GM18907 (cell line): ENCODE measurements around the gene PPAN.

Source experiments
- ATAC-seq: cut with Tn5 transposase; IDR thresholded peaks from one replicate; pipeline ENCODE4 v1.9.1; 2021; ENCODE audit warnings: mild to moderate bottlenecking, moderate library complexity; ENCODE audit not compliant: unreplicated experiment

The PPAN gene

DNA sequence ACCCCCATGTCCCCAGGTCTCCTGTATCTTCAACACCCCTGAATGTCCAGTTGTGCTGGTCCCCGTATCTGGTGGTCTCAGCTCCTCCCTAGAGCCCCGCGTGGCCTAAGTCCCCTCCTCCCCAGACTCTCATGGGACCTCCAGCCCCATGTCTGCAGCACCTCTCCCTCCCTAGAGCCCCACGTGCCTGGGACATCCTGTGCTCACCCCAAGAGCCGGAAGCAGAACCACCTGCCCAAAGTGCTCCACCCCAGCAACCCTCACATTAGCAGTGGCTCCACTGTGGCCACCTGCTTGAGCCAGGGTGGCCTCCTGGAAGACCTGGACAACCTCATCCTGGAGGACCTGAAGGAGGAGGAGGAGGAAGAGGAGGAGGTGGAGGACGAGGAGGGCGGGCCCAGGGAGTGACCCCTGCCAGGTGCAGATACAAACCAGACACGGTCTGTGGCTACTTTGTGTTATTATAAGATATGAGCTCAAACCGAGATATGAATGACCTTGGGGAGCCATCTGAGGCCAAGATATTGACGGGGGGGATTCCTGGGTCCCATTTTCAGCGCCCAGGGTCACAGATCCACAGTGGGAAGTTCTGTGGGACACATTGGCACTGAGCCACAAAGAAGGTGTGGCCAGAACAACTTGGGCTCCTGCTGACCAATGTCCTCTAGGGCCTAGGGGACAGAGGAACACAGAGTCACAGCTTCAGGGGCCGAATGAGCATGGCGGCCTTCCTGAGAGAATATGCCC lies 14.1 kb upstream of the PPAN start:
- ATAC-seq: no peak

DNA sequence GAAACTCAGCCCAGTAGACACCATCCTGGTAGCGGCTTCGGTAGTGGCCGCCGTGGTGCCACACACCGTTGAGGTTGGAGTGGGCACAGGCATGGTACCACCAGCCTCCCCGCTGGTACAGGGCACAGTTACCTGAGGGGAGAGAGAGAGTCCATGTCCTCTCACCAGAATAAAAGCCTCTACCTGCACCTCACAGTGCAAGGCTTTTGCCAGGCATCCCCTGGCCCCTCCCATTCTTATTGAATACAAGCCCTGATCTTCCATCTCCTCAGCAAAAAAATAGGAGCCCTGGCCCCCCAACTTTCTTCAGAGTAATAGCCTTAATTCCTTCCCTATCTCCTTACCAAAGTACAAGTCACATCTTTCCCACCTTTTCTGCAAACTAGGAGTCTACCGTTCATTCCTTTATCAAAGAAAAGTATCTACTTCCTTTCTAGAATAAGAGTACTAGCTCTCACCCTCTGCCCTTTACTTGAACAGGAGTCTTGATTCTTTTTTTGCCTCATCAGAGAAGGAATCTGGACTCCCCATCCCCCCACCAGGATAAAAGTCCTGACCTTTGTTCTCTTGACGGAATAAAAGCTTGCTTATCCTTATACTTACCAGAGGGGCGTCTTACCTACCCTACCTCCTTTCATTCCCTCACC lies 13.4 kb upstream of the PPAN start:
- no peak for ATAC-seq

DNA sequence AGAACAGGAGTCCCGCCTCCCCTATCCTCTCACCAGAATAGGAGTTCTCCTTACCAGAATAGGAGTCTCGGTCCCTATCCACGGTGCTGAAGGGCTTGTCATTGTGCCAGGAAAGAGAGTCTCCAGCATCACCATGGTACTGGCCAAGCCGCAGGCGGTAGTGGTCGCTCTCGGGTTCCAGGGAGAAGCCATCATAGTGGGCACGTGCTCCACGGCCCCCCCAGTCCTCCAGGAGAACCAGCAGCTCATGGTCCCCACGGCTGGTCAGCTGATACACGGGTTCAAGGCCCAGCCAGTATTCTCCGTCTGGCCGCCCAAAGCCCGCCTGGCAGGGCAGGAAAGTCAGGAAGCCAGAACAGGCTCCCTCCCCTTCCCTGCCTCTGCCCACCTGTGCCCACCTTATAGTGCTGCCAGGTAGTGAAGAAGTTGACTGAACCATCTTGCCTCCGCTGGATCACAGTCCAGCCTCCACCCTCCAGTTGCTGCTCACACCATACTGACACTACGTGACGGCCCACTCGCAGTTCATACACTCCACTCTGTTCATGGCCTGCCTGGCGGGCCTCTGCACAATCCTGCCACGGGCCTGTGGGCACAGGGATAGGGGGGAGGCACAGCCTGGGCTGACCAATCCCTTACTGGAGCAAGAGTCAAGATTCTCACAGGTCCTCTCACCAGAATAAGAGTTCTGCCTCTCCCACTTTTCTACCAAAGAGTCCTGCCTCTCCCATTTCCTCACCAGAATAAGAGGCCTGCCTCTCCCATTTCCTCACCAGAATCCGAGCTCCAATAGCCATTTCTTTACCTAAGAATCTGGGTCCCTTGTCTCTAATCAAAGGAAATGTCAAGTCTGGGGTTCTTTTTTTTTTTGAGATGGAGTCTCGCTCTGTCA lies 12.6 kb upstream of the PPAN start:
- ATAC-seq: no peak

DNA sequence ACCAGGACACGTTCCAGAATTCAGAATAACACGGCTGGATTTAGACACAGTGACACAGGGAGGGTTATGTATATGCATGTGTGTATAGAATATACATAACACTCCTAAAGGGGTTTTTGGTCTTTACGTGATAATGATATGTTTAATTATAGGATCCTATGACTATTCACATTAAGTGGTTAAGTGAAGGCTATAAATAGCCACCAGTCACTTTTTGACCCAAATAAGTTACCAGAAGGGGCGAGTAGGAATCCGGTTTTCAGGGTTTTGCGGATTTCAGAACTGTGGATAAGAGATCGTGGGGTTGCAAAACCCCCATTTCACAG lies 10.6 kb upstream of the PPAN start:
- no peak for ATAC-seq

DNA sequence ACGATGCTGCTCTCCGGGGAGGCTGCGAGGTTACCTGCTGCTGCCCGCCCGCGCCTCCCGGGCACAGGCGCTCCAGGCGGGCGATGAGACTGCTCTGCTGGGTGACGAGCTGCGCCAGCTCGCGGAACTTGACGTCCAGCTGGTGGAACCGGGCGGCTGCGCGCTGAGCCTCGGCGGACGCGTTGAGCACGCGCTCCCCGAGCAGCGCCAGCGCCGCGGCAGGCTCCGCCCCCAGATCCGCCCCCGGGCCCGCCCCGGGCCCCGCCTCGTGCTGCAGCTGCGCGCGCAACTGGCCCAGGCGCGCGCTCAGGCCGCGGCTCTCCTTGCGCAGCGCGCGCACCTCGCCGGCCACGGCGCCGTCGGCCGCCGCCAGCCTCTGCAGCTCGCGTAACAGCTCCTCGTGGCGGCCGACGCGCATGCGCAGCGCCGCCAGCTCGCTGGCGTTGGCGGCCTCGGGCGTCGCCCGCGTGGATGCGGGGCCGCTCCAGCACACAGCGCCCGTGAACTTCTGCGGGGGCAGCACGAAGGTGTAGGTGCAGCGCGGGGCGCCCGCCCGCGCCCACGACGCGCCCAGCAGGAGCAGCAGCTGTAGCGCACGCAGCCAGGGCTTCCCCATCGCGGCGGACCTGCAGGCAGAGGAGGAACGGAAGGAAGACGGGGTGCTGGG lies 10.1 kb upstream of the PPAN start:
- peak; percentile 67 for ATAC-seq

DNA sequence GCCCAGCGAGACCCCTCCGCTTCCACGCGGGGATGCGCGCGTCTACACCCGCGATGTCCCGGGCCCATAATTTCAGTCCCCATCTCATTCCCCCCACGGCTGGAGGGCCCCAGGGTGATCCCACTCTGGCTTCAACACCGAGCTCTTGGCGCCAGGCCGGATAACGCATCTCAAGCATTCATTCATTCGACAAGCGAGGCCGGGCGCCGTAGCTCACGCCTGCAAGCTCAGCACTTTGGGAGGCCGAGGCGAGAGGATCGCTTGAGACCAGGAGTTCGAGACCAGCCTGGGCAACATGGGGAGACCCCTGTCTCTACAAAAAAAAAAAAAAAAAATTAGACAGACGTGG lies 9.6 kb upstream of the PPAN start:
- ATAC-seq: no peak

DNA sequence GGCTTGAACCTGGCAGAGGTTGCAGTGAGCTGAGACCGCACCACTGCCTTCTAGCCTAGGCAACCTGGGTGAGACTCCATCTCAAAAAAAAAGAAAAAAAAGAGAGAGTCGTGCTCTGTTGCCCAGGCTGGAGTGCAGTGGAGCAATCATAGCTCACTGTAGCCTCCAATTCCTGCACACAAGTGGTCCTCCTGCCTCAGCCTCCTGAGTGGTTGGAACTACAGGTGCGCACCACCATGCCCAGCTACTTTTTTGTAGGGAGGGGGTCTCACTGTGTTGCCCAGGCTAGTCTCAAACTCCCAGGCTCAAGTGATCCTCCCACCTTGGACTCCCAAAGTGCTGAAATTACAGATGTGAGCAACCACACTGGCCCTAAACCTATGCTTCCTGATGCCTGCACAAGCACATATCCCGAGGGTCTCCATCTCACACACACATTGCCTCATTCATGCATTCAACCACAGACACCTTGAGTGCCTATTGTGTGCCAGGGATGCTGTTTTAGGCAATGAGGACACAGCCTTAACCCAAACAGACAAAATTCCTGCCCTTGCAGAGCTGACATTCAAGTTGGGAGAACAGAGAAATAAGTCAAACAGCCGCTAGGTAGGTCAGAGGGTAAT lies 5.9 kb upstream of the PPAN start:
- no peak for ATAC-seq

DNA sequence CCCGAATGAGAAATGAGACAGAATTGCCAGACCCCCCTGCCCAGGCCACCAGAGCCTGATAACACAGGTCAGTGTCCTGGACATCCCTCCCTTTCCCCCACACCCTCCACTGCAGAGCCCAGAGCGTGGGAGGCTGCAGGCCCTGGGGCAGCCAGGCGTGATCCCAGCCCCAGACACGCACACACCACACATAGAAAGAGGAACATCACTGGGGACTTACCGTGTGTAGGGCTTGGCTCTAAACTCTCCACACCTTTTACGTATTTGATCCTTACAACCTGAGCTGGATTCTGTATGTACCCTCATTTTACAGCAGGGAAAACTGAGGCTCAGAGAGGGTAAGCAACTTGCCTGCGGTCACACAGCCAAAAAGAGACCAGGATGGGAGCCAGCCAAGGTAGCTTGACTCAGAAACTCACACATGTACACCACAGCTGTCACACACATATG lies 3.4 kb upstream of the PPAN start:
- peak; percentile 23 for ATAC-seq

DNA sequence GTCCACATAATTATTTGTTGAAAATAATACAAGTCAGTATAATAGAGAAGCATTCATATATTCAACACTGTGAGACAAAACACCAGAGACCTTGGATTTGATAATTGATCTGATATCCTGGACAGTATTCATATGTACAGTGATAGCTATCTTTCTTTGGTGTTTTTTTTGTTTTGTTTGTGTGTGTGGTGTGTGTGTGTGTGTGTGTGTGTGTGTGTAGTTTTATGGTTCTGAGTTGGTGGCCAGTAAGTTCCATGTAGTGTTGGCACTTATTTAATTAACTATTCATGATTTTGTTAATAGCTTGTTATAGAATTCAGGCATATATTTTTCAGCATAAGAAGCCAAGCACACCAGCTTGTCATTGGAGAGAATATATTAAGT lies 2.0 kb upstream of the PPAN start:
- no peak for ATAC-seq

DNA sequence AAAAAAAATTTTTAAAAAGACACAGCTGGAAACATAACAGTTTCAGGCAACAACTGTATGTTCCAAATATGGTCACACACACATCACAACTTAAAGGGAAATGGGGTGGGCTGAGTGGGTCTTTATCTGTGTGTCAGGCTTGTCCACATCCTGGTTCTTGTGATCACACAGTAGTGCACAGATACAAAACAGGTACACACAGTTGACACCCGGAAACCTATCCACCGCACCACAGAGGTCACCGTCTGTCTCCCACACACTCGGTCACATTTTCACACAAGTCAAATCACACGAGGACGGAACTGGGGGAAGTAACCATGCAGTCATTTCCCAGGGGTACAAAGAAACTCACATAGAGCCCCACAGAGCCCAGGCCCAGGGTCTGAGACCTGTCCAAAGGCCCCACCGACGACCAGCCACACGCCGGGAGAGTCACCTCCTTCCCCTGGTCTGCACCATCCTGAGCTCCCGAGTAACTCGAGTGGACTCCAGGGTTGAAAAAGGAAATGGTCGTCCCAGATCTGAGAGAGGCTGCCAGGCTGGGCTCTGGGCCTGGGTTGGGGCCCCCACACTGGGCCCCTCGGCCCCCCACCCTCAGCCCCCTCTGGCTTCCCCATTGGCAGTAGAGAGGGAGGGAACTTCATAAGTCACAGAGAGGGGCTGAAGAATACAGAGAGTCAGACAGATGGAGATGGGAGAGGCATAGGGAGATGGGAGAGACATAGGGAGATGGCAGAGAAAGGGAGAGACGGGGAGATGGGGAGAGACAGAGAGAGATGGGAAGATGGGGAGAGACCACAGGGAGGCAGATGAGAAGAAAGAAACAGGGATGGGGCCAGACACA lies 1.3 kb upstream of the PPAN start:
- peak; percentile 51 for ATAC-seq

DNA sequence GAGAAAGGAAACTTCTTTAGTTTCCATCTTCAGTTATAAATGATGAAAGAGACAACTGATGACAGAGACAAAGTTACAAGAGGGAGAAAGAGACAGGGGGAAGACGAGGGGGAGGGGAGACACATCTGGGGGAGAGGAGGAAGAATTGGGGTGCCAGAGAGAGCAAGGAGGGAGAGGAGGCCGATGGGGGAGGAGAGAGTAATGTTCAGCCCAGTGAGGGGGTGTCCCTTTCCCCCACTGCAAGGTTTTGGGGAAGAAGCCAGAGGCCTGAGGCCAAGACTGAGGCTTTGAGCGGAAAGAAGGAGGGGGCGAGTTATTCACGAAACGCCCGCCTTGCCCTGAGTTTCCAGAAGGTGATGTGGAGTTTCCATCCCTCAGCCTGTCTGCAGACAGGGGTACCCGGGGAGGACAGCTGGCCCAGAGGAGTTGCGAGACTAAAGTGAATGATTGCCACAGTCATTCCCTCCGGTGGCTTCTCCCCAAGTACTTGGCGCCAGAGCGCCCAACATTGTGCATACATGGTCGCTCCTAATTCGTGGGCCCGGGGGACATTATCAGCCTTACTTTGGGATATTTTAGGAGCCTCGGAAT lies 558 bp upstream of the PPAN start:
- ATAC-seq: peak; percentile 23

DNA sequence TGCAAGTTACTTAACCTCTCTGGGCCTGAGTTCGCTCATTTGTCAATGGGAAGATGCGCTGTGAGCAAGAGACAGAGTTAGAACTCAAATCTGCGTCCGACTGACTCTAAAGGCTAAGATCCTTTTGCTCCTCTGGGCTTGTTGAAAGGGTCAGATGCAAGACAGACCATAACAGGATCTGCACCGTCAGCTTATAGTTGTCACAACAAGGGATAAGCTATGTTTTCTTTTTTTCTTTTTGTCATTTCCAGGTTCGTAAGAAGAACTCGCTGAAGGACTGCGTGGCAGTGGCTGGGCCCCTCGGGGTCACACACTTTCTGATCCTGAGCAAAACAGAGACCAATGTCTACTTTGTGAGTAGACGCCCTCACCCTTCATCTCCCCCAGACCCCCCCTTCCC lies 1.1 kb downstream of the PPAN start:
- no peak for ATAC-seq

DNA sequence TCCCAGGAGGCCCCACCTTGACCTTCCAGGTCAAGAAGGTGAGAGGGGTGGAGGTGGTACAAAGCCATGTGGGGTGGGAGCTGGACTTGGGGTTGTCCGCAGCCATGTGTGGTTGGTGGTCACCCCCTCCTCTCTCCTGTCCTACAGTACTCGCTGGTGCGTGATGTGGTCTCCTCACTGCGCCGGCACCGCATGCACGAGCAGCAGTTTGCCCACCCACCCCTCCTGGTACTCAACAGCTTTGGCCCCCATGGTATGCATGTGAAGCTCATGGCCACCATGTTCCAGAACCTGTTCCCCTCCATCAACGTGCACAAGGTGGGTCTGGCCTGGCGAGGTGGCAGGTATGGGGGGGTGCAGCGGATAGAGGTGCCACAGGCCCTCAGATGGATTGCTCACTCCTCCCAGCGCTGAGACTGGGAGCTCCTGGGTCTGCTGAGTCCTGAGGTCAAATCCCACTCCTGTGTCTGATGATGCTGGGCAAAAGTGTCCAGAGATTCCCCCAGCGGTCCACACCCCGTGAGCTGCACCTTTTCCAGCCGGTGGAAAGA lies 1.7 kb downstream of the PPAN start:
- no peak for ATAC-seq

DNA sequence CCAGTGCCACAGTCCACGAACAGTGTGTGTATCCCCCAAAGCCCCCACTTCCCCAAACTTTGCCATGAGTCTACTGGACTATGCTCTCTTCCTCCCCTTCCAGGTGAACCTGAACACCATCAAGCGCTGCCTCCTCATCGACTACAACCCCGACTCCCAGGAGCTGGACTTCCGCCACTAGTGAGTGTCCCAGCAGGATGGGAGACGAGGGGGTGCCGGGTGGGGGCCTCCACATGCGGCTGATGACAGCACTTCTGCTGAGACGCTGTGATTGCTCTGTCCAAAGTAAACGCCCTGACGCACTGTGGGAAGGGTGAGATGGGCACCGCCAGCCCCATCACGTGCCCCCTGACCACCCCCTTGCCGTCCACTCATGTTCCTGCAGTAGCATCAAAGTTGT lies 3.4 kb downstream of the PPAN start:
- no peak for ATAC-seq

DNA sequence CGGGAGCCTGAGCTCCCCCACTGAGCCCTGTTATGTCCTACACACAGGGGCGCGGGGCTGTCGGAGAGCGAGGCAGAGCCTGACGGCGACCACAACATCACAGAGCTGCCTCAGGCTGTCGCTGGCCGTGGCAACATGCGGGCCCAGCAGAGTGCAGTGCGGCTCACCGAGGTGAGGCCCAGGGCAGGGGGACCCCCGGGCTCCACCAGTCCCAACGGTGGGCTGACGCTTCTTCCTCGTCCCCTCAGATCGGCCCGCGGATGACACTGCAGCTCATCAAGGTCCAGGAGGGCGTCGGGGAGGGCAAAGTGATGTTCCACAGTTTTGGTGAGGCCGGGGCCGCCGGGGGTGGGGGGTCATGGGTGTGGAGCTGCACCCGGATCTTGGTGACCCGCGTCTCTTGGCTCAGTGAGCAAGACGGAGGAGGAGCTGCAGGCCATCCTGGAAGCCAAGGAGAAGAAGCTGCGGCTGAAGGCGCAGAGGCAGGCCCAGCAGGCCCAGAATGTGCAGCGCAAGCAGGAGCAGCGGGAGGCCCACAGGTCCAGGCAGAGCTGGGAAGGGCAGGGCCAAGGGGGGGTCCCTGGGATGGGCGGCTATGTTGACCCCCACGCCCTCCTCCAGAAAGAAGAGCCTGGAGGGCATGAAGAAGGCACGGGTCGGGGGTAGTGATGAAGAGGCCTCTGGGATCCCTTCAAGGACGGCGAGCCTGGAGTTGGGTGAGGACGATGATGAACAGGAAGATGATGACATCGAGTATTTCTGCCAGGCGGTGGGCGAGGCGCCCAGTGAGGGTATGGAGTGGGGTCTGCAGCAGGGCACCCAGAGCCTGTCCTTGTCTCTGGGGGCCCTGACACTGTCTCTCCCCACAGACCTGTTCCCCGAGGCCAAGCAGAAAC lies 4.2 kb downstream of the PPAN start:
- ATAC-seq: no peak

DNA sequence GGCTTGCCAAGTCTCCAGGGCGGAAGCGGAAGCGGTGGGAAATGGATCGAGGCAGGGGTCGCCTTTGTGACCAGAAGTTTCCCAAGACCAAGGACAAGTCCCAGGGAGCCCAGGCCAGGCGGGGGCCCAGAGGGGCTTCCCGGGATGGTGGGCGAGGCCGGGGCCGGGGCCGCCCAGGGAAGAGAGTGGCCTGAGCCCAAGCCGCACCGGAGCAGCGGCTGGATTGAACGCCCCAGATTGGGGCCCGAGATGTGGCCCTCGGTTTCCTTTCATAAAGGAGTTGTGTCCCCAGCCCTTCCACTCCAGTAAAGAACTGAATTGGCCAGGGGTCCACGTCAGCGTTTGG lies 4.8 kb downstream of the PPAN start:
- ATAC-seq: no peak

DNA sequence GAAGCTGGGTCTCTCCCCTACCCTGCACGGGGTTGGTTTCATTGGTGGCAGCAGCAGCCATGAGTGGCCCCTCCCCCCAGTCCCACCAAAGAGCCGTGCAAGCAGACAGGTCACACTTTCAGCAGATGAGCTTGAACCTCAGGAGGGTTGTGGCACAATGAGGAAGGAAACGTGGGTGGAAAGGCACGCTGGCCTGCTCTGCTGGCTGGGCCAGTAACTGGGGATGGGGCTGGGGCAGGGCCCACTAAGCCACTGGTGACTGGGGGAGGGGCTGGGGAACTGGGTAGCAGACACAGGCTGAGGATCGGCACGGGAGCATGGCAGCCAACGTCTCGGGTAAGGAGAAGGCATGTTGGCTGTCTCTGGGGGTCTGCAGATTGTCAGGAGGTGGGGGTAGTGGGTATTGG lies 5.2 kb downstream of the PPAN start, which contains the start of gene P2RY11:
P2RY11 (plus strand) TSS at position 289 of the 407 bp plus-strand sequence; CDS start at position 318, 29 bp downstream.
- ATAC-seq: no peak

DNA sequence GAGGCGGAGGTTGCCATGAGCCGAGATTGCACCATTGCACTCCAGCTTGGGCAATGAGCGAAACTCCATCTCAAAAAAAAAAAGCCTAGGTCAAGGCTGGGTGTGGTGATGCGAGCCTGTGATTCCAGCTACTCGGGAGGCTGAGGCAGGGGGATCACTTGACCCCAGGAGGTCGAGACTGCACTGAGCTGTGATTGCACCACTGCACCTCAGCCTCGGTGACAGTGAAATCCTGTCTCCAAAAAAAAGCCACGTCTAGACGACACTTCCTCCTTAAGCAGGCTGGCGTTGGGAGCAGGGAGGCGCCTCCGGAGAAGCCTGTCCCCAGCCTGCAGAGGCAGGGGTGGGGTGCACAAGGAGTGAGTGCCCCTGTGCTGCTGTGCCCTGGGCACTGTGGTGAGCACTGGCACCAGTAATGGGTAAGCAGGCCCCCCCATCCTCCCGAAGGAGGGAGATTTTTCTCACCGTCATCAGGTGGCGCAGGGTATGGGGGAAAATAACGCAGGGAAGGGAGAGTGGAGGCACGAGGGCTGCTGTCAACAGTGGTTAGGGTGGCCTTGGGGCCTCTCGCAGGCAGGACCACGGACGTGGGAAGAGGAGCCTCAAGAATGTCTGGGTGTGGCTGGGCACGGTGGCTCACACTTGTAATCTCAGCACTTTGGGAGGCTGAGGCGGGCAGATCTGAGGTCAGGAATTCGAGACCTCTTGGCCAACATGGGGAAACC lies 6.0 kb downstream of the PPAN start:
- no peak for ATAC-seq
